Right lobe of liver (tissue), 4 donors: ENCODE measurements around the gene SNX6.
"Not testable (repeated sequence)": the region's sequence is repeated elsewhere in the genome, so short reads cannot be mapped to it uniquely, and the experiment has no call there.

ENCODE experiments used
- POLR2A ChIP-seq: fragments of 450-650 bp; IDR thresholded peaks from one replicate; pipeline ENCODE4 v1.6.1; 2017; ENCODE audit warnings: antibody characterized with exemption, mild to moderate bottlenecking
- TF ChIP-seq, protein P1 (sequence below), 4 donors: fragments of 200-600 bp in 3 of 4; fragments of 450-650 bp in 1 of 4; IDR thresholded peaks; one replicate each; pipeline versions ENCODE4 v1.5.1 to v1.8.0; 2016 to 2022; ENCODE audit warnings: antibody characterized with exemption in 4 of 4, mild to moderate bottlenecking in 2 of 4
- donor health status: DM: no; HTN: no; CAD: no.
- donor health status: DM: no; HTN: no; CAD: no.
- donor health status: DM: no; HTN: yes; CAD: no.

GRCh38 chr14:34652348-34652747, 22.4 kb upstream of the SNX6 start:
- TF ChIP-seq, protein P1, sequence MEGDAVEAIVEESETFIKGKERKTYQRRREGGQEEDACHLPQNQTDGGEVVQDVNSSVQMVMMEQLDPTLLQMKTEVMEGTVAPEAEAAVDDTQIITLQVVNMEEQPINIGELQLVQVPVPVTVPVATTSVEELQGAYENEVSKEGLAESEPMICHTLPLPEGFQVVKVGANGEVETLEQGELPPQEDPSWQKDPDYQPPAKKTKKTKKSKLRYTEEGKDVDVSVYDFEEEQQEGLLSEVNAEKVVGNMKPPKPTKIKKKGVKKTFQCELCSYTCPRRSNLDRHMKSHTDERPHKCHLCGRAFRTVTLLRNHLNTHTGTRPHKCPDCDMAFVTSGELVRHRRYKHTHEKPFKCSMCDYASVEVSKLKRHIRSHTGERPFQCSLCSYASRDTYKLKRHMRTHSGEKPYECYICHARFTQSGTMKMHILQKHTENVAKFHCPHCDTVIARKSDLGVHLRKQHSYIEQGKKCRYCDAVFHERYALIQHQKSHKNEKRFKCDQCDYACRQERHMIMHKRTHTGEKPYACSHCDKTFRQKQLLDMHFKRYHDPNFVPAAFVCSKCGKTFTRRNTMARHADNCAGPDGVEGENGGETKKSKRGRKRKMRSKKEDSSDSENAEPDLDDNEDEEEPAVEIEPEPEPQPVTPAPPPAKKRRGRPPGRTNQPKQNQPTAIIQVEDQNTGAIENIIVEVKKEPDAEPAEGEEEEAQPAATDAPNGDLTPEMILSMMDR (IDR thresholded peaks at IDR 0.05) = not testable (repeated sequence)
- not testable (repeated sequence) for TF ChIP-seq POLR2A
